Bronchial epithelial cell (primary cell): Measurements from ENCODE around the gene SLC35D3. TPM values are rescaled to one million over a fixed set of nuclear protein-coding genes. Genes with fewer than 3 reads are reported as not detected.
A peak's percentile ranks its signal among the peaks of the same experiment; 100 is the strongest.
"Not testable (repeated sequence)": the region's sequence is repeated elsewhere in the genome, so short reads cannot be mapped to it uniquely, and the experiment has no call there.

Experiments used
- DNase-seq: peaks from one replicate; pipeline ENCODE4 v3.0.0-alpha.2; 2010; ENCODE audit warnings: low read depth
- FAIRE-seq: peaks from 2 replicates; lab custom pipeline; 2011; peaks lifted over from hg19 to GRCh38; lab: Jason Lieb, UNC
- H3K27me3 ChIP-seq: 2 replicates; pipeline ENCODE4 v1.5.1; 2011; ENCODE audit warnings: low read length; ENCODE audit not compliant: control insufficient read depth, insufficient read depth
- H3K36me3 ChIP-seq: 2 replicates; pipeline ENCODE4 v1.5.1; 2011; ENCODE audit warnings: low read length; ENCODE audit not compliant: control insufficient read depth, insufficient read depth
- H3K4me3 ChIP-seq: 2 replicates; pipeline ENCODE4 v1.5.1; 2011; ENCODE audit warnings: mild to moderate bottlenecking, low read depth, low read length, control low read depth
- total RNA-seq: library from RNA; depleted of rRNA; stranded (reverse); fragments of >200 nt; gene quantifications from 2 replicates; pipeline ENCODE4 v1.2.1, GENCODE V29; 2014
- TF ChIP-seq, protein P1 (sequence below): IDR thresholded peaks from 2 replicates; pipeline ENCODE4 v1.5.1; 2011; ENCODE audit warnings: mild to moderate bottlenecking, moderate library complexity, low read length, control low read depth, inconsistent platforms; ENCODE audit not compliant: insufficient read depth, severe bottlenecking

Gene SLC35D3, protein sequence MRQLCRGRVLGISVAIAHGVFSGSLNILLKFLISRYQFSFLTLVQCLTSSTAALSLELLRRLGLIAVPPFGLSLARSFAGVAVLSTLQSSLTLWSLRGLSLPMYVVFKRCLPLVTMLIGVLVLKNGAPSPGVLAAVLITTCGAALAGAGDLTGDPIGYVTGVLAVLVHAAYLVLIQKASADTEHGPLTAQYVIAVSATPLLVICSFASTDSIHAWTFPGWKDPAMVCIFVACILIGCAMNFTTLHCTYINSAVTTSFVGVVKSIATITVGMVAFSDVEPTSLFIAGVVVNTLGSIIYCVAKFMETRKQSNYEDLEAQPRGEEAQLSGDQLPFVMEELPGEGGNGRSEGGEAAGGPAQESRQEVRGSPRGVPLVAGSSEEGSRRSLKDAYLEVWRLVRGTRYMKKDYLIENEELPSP
- under 0.01 TPM in 1 of 2 replicates, not detected in the other for total RNA-seq

DNA sequence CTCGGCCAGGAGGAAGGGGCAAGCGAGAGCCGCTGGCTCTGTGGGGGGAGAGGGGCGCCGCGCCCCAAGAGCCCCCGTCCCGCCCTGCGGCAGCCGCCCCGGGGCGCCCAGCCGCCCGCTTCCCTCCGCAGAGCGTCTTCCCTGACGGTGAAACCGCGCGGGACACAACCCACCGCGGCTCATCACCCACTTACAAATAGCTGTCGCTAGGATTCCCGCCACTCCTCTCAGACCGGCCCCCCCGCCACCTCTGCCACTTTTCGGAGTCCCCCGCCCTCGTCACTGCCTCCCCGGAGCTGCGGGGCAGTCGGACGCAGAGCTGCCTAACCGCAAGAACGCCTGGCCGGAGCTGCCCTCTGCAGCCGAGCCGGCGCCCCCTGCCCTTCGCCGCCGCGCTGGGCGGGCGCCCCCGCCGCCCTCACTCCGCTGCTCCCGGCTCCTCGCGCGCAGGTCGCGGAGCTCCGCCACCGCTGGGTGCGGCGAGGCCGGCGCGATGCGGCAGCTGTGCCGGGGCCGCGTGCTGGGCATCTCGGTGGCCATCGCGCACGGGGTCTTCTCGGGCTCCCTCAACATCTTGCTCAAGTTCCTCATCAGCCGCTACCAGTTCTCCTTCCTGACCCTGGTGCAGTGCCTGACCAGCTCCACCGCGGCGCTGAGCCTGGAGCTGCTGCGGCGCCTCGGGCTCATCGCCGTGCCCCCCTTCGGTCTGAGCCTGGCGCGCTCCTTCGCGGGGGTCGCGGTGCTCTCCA is at the start of gene SLC35D3:
SLC35D3 (plus strand) TSS at position 366 of the 749 bp plus-strand sequence; CDS start at position 494, 128 bp downstream.
- TF ChIP-seq, protein P1, sequence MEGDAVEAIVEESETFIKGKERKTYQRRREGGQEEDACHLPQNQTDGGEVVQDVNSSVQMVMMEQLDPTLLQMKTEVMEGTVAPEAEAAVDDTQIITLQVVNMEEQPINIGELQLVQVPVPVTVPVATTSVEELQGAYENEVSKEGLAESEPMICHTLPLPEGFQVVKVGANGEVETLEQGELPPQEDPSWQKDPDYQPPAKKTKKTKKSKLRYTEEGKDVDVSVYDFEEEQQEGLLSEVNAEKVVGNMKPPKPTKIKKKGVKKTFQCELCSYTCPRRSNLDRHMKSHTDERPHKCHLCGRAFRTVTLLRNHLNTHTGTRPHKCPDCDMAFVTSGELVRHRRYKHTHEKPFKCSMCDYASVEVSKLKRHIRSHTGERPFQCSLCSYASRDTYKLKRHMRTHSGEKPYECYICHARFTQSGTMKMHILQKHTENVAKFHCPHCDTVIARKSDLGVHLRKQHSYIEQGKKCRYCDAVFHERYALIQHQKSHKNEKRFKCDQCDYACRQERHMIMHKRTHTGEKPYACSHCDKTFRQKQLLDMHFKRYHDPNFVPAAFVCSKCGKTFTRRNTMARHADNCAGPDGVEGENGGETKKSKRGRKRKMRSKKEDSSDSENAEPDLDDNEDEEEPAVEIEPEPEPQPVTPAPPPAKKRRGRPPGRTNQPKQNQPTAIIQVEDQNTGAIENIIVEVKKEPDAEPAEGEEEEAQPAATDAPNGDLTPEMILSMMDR, result no peak
- FAIRE-seq (no peak), DNase-seq (no peak)
- Histone ChIP-seq H3K4me3 (peak within 1 kb of the TSS; percentile 31), H3K27me3 (peaks cover 36% of the 10 kb centered on the region), H3K36me3 (no peaks in the 10 kb centered on the region)

DNA sequence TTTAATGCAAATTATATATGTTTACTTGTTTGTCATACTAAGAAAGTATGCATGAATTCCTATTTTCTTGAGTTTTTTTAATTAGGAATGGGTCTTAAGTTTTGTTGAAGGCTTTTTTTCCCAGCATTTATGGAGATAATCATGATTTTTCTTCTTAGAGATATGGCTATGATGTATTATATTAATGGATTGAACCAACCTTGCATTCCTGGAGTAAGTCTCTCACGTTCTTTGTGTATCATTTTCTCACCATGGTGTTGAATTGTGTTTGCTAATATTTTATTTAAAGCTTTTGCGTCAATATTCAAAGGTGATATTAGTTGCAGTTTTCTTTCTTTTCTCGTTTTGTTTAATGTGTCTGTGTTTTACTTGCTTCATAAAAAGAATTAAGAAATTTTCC is 48.4 kb upstream of the SLC35D3 start:
- FAIRE-seq, result no peak
- TF ChIP-seq, protein P1, result no peak
- Histone ChIP-seq H3K4me3 (no peak overlapping the region), H3K27me3 (no peaks in the 10 kb centered on the region), H3K36me3 (no peaks in the 10 kb centered on the region)
- no peak for DNase-seq

DNA sequence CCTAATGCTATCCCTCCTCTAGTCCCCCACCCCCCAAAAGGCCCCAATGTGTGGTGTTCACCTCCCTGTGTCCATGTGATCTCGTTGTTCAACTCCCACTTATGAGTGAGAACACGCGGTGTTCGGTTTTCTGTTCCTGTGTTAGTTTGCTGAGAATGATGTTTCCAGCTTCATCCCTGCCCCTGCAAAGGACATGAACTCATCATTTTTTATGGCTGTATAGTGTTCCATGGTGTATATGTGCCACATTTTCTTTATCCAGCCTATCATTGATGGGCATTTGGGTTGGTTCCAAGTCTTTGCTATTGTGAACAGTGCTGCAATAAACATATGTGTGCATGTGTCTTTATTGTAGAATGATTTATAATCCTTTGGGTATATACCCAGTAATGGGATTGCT is 45.6 kb upstream of the SLC35D3 start:
- H3K36me3 ChIP-seq, H3K27me3 ChIP-seq, FAIRE-seq, DNase-seq, H3K4me3 ChIP-seq: not testable (repeated sequence)

DNA sequence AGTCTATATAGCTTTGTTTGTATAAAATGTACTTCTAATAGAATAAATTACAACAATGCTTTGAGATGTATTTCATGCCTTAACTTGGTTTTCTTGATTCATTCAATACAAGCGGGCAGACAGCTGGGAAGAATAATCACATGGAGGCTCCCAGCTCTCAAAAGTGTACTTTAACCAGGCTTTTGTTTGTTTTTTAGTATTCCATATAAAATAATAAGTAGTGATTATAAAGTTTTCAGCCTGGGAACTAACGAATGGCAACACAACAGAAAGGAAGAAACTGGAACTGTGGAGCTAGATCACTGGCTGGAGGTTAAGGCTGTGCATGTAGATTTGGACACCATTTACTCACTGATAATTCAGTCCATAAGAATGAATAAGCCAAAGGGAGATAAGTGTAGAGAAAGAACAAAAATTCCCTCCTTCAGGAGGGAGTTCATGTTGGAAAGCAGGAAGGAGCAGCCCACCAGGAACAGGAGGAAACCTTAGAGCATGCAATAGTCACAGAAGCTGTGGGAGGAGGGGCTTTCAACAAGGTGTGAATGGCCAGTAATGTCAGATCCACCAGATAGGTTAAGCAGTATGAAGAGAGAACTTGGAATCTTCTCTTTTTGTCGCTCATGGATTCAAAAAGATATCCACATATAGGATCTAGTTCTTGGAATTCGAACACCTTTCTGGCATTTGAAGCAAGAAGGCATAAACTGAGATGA is 41.2 kb upstream of the SLC35D3 start:
- no peaks in the 10 kb centered on the region for H3K27me3 ChIP-seq
- H3K4me3 ChIP-seq, result no peak overlapping the region
- TF ChIP-seq, protein P1, result no peak
- FAIRE-seq (no peak), DNase-seq (no peak)
- H3K36me3 ChIP-seq, result no peaks in the 10 kb centered on the region

DNA sequence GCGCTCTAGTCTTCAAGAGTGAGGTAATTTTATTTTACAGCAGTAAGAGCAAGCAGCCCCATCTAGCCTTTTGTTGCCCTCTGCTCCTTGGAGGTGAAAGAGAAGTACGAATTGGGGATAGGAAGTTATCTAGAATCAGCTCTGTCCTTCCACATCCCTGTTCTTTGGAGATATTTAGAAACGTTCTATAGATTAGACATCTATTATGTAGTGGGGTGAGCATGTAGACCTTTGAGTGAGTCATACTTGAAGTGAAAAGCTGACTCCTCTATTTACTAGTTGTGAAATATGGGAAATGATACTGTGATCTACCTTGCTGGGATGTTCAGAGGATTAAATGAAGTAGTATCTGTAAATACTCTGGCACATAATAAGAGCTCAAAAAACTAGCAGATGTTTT is 36.0 kb upstream of the SLC35D3 start:
- TF ChIP-seq, protein P1, result no peak
- Histone ChIP-seq H3K27me3 (no peaks in the 10 kb centered on the region), H3K4me3 (no peak overlapping the region), H3K36me3 (no peaks in the 10 kb centered on the region)
- FAIRE-seq, result no peak
- DNase-seq, result peak; percentile 86

DNA sequence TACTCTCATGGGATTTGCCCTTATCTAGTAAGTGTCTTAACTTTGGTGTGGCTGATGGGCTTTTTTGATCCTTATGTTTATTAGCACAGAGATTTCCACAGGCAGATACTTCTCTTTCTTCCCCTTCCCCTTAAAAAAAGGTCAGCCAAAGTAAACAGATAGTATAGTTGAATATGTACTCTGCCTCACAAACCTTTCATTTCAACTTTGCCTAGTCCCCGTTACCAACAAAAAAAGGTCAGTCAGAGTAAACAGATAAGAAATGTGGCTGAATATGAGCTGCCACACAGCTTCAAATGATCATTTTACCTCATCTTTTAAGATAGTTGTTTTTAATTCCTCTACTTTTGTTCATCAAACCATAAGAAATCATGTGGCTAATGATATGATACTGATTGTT is 34.1 kb upstream of the SLC35D3 start:
- TF ChIP-seq, protein P1, result no peak
- no peak for FAIRE-seq
- H3K36me3 ChIP-seq, result no peaks in the 10 kb centered on the region

More for the DNA sequence above, 34.1 kb upstream of the SLC35D3 start:
- DNase-seq, result no peak
- H3K27me3 ChIP-seq, result no peaks in the 10 kb centered on the region
- H3K4me3 ChIP-seq, result no peak overlapping the region
